MG63 (cell line): ENCODE data around the gene BET1L. TPM values are rescaled to one million over a fixed set of nuclear protein-coding genes. Genes with fewer than 3 reads are reported as not detected.

Experiments
- DNase-seq: peaks from one replicate; pipeline ENCODE4 v3.0.0-alpha.2; 2020
- H3K27me3 ChIP-seq: fragments of 250-450 bp; sonication (Bioruptor Pico); 2 replicates; pipeline ENCODE4 v1.5.1; 2020; ENCODE audit warnings: mild to moderate bottlenecking, moderate library complexity
- H3K36me3 ChIP-seq: fragments of 250-450 bp; sonication (Bioruptor Pico); 2 replicates; pipeline ENCODE4 v1.5.1; 2020; ENCODE audit warnings: mild to moderate bottlenecking, moderate library complexity
- H3K4me3 ChIP-seq: fragments of 250-450 bp; sonication (Bioruptor Pico); 2 replicates; pipeline ENCODE4 v1.5.1; 2020; ENCODE audit warnings: mild to moderate bottlenecking, moderate library complexity
- H3K9me3 ChIP-seq: fragments of 250-450 bp; sonication (Bioruptor Pico); 2 replicates; pipeline ENCODE4 v1.5.1; 2020; ENCODE audit warnings: mild to moderate bottlenecking, moderate library complexity
- total RNA-seq: library from RNA; depleted of rRNA; stranded (reverse); fragments of >200 nt; shearing (Covaris generic); gene quantifications from 2 replicates; pipeline ENCODE4 v1.2.3, GENCODE V29; 2014; ENCODE audit warnings: low replicate concordance

BET1L gene
- total RNA-seq, 1 experiment from 2014 or later: 29.0 TPM

- DNase-seq: no peak
- H3K27me3 ChIP-seq: no peaks in the 10 kb centered on the region
- peaks cover 32% of the 10 kb centered on the region for H3K36me3 ChIP-seq
- H3K4me3 ChIP-seq: no peak overlapping the region
- no peaks in the 10 kb centered on the region for H3K9me3 ChIP-seq
These were observed 10.5 kb upstream of the BET1L start for GRCh38 chr11:217704-218103.

DNA sequence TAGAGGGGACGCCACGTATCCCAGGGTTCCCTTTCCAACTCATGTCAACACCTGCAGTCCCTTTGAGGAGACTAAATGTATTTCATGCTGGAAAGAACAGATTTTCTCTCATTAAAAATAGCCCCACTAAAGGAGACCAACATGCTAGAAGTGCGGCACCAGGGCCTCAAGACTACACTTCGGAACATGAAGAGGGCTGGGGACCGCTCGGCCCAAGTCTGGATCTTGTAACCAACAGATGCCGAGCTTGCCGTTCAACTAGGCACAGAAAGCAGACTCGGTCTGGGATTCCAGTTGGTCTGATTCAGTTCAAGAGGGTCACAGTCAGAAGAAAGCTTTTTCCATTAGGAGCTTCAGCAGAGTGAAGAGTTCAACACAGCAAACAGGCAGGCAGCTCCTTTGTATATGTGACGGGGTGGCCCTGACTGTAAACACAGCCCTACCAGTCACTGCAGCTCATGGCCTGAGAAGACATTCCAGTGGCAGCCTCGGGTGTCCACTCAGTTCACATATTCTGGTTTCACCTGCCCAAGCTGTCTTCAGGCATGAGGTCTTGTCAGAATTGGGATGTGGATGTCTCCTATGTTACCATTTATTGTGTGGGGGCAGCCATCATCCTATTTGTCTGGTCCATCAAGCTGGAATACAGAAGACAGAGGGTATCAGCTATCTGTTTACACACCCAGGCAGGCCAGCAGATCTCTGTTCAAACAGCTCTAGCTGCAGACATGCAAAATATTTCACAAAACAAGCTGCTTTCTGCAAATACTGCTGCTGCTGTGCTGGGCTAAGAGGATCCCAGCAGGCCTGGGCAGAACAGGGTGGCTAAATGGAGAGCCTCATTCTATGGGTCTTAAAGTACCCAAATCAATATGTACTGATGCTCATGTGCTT, 9.1 kb upstream of the BET1L start:
- Histone ChIP-seq H3K27me3 (no peaks in the 10 kb centered on the region), H3K36me3 (peaks cover 46% of the 10 kb centered on the region), H3K4me3 (no peak overlapping the region), H3K9me3 (no peaks in the 10 kb centered on the region)
- DNase-seq: no peak

GRCh38 chr11:215581-216037, 8.4 kb upstream of the BET1L start:
- Histone ChIP-seq H3K4me3 (no peak overlapping the region), H3K27me3 (no peaks in the 10 kb centered on the region), H3K9me3 (no peaks in the 10 kb centered on the region), H3K36me3 (peaks cover 53% of the 10 kb centered on the region)
- no peak for DNase-seq

DNA sequence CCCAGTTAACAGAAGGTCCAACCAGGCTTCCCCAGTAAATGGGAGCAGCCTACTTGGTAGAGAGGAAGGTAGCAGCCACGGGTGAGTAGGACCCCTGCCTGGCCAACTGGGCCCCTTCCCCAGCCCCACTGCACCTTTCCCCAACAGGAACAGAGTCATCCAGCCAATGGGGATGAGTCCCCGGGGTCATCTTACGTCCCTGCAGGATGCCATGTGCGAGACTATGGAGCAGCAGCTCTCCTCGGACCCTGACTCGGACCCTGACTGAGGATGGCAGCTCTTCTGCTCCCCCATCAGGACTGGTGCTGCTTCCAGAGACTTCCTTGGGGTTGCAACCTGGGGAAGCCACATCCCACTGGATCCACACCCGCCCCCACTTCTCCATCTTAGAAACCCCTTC, 6.9 kb upstream of the BET1L start:
- H3K27me3 ChIP-seq: no peaks in the 10 kb centered on the region
- H3K4me3 ChIP-seq: no peak overlapping the region
- H3K9me3 ChIP-seq: no peaks in the 10 kb centered on the region
- no peak for DNase-seq
- peaks cover 68% of the 10 kb centered on the region for H3K36me3 ChIP-seq

- no peaks in the 10 kb centered on the region for H3K9me3 ChIP-seq
- H3K36me3 ChIP-seq: peaks cover 68% of the 10 kb centered on the region
- H3K4me3 ChIP-seq: no peak overlapping the region
- no peak for DNase-seq
- no peaks in the 10 kb centered on the region for H3K27me3 ChIP-seq
These were observed 5.9 kb upstream of the BET1L start for GRCh38 chr11:213111-213510.

GRCh38 chr11:212150-213100, 5.2 kb upstream of the BET1L start:
- Histone ChIP-seq H3K4me3 (no peak overlapping the region), H3K36me3 (peaks cover 70% of the 10 kb centered on the region), H3K27me3 (no peaks in the 10 kb centered on the region), H3K9me3 (no peaks in the 10 kb centered on the region)
- no peak for DNase-seq

DNA sequence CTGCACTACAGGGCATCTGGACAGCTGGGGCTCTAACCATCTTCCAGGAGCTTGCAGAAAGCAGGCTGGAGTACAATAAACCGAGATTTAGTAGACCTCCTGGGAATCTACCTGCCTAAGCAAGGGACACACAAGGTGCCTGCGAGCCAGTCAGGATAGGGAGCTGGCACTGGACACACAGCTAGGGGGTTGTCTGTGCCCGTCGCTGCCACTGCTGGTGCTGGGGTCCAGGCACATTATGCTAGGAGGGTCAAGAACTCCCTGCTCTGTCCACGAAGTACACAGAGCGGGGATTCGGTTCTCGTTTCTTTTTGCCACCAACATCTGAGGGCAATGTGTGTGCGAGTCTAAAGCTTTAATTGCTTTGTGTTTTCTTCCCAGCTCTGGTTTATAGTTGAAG, 4.5 kb upstream of the BET1L start:
- Histone ChIP-seq H3K27me3 (no peaks in the 10 kb centered on the region), H3K36me3 (peaks cover 73% of the 10 kb centered on the region), H3K4me3 (no peak overlapping the region), H3K9me3 (no peaks in the 10 kb centered on the region)
- no peak for DNase-seq

DNA sequence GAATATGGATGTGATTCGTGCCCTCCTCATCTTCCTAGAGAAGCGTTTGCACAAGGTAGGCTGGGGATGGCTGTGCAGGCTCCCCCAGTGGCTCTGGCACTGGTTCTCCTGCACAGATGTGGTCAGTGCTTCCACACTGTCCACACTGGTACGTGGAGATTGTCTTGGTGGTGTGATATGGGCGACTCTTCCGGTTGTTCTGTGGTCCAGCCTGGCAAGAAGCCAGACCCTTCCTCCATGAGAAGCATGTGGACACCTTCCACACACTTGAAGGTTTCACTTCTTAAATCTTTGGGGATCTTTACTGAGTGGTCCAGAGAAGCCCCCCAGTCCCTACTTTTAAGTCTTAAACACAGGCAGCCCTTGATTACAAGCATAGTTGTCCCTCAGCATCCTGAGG, 4.1 kb upstream of the BET1L start:
- H3K36me3 ChIP-seq: peaks cover 78% of the 10 kb centered on the region
- no peaks in the 10 kb centered on the region for H3K27me3 ChIP-seq
- DNase-seq: no peak
- H3K9me3 ChIP-seq: no peaks in the 10 kb centered on the region
- no peak overlapping the region for H3K4me3 ChIP-seq

GRCh38 chr11:210803-211180, 3.6 kb upstream of the BET1L start:
- Histone ChIP-seq H3K27me3 (no peaks in the 10 kb centered on the region), H3K36me3 (peaks cover 80% of the 10 kb centered on the region), H3K9me3 (no peaks in the 10 kb centered on the region), H3K4me3 (peak overlapping the region; percentile 90; the same call in 1 of the 2 replicates)
- no peak for DNase-seq

- Histone ChIP-seq H3K36me3 (peaks cover 80% of the 10 kb centered on the region), H3K4me3 (peak overlapping the region; percentile 90), H3K9me3 (no peaks in the 10 kb centered on the region), H3K27me3 (no peaks in the 10 kb centered on the region)
- peak; percentile 55 for DNase-seq
These were observed 3.1 kb upstream of the BET1L start for GRCh38 chr11:210122-210802.

- Histone ChIP-seq H3K4me3 (peak overlapping the region; percentile 90), H3K9me3 (no peaks in the 10 kb centered on the region), H3K36me3 (peaks cover 80% of the 10 kb centered on the region), H3K27me3 (no peaks in the 10 kb centered on the region)
- DNase-seq: peak; percentile 18
These were observed 2.3 kb upstream of the BET1L start for GRCh38 chr11:209275-210121.

- H3K36me3 ChIP-seq: peaks cover 80% of the 10 kb centered on the region
- no peaks in the 10 kb centered on the region for H3K9me3 ChIP-seq
- peak overlapping the region; percentile 90 for H3K4me3 ChIP-seq
- H3K27me3 ChIP-seq: no peaks in the 10 kb centered on the region
- no peak for DNase-seq
These were observed 1.7 kb upstream of the BET1L start for GRCh38 chr11:208917-209260.

DNA sequence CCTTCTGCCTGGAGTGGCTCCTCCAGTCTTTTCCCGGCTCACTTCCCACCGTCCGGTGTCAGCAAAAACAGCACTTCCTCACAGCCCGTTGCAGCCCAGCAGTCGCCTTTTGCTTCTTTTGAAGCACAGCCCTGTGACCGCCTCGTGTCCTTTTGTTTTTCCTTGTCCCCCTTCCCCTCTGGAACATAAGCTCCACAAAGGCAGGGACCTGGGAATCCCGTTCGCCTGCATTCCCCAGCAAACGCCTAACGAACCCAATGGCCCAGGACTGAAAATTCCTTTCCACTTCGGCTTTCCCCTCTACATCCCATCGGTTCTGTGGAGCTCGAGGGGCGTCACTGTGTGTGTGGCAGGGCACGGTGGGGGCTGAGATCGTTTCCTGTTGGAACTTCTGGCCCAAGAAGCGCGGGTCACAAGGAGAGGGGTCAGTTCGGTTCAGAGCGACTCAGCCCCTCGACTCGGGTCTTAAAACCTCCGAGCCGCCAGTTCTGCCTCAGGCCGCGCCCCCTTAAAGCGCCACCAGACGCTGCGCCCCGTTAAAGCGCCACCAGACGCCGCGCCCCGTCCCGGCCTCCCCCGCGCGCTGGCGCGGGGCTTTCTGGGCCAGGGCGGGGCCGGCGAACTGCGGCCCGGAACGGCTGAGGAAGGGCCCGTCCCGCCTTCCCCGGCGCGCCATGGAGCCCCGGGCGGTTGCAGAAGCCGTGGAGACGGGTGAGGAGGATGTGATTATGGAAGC, 1.1 kb upstream of the BET1L start:
- peak; percentile 76 for DNase-seq
- no peaks in the 10 kb centered on the region for H3K9me3 ChIP-seq
- peaks cover 82% of the 10 kb centered on the region for H3K36me3 ChIP-seq
- H3K4me3 ChIP-seq: peak overlapping the region; percentile 90
- H3K27me3 ChIP-seq: no peaks in the 10 kb centered on the region

- Histone ChIP-seq H3K9me3 (no peaks in the 10 kb centered on the region), H3K27me3 (no peaks in the 10 kb centered on the region), H3K36me3 (peaks cover 82% of the 10 kb centered on the region), H3K4me3 (peak overlapping the region; percentile 90)
- DNase-seq: peak; percentile 52
These were observed 623 bp upstream of the BET1L start for GRCh38 chr11:207863-208180.

DNA sequence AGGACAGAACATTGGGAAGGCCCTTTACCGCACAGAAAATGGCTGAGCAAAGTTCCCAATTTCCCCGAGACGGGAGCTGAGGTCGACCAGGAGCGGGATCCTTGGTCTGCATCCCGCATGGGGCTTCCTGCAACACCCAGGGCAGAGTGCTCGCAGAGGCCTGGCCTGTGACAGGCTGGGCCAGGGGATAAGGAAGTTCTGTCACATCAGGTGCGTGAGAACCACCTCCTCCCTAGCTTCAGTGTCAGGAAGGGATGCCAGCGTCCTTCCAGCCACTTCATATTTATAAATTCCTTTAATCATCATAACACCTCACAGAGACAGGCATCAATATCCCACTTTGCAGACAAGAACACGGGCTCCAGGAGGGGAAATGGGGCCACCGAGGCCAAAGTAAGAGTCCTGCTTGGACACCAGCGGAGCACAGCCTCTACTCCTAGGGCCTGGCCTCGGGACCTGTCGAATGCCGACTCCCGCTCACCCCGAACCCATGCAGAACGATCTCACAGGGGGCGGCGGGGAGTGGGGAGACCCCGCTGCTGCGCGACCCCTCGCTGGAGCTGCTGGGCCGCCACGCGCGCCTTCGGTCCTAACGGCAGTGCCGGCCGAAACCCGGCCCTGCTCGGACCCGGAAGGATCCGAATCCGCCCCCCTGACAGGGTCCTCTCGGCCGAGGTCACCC, 532 bp downstream of the BET1L start:
- peak overlapping the region; percentile 90 for H3K4me3 ChIP-seq
- H3K9me3 ChIP-seq: no peaks in the 10 kb centered on the region
- H3K36me3 ChIP-seq: peaks cover 82% of the 10 kb centered on the region
- no peaks in the 10 kb centered on the region for H3K27me3 ChIP-seq
- DNase-seq: peak; percentile 23
